Activated effector memory CD4-positive, alpha-beta T cell treated with anti-CD3 and anti-CD28 coated beads, Interleukin-2, amount 50 U/mL, for 16 hours (primary cell): Measurements from ENCODE around the gene ELAVL1.

Source experiments
- DNase-seq: peaks from one replicate; pipeline ENCODE4 v3.0.0-alpha.2; 2020

The ELAVL1 gene

GRCh38 chr19:7932930-7933300 lies 72.5 kb downstream of the ELAVL1 start:
- no peak for DNase-seq

GRCh38 chr19:7932276-7932929 lies 73.0 kb downstream of the ELAVL1 start:
- peak; percentile 58 for DNase-seq

DNA sequence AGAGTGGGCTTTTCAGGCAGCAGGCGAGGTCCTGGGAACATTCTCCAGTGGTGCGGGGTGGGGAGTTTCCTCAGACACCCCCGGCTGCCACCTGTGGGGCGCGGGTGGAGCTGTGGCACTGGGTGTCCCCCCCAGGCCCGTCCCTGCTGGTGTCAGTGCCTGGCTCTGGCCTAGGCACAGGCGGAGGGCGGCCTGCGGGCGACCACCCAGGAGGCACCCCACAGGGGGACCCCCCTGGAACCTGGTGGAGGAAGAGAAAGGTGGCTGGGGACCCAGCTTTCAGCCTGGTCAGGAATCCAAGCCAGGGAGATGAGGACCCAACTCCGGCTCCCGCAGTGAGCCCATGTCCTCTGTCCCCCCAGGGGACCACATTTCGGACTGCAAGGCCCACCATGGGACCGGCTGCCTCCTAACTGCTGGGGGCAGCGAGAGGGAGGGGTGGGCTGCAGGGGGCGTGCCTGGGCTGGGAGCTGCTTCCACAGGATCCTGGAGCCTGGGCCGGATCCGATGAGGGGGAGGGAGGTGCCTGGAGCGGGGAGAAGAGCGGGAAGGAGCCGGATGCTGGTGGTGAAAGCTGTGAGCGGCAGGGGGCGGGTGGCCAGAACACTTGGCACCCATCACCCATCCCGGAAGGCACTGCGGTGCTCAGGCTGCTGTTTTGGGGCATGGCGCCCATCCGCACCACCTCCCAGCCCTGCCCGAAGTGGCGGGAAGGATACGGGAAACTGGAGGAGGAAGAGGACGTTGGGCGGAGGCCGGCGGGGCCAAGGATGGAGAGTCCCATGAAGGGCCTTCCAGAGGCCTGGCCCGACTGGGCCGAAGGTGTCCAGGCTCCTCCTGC lies 74.0 kb downstream of the ELAVL1 start:
- DNase-seq = peak; percentile 62

GRCh38 chr19:7930765-7931164 lies 74.7 kb downstream of the ELAVL1 start:
- no peak for DNase-seq

GRCh38 chr19:7930030-7930429 lies 75.4 kb downstream of the ELAVL1 start:
- DNase-seq = peak; percentile 65

- peak; percentile 87 for DNase-seq
Observed at GRCh38 chr19:7928741-7929701, 76.4 kb downstream of the ELAVL1 start.

DNA sequence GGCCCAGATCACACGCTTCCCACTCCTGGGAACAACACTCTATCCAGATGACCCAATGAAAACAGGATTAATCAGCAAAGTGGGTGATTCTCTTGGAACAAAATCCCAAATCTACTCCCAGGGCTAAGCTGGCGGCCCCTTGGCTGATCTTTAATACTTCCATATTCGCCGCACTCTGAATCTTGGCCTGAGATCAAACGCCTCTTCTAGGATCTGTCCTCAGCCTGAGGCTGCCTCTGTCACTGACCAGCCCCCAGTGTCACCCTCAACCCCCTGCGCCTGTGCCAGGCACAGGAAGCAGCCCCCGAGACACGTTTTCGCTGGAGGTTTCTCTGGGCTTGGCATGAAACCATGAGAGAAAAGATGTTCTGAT lies 77.1 kb downstream of the ELAVL1 start:
- no peak for DNase-seq

DNA sequence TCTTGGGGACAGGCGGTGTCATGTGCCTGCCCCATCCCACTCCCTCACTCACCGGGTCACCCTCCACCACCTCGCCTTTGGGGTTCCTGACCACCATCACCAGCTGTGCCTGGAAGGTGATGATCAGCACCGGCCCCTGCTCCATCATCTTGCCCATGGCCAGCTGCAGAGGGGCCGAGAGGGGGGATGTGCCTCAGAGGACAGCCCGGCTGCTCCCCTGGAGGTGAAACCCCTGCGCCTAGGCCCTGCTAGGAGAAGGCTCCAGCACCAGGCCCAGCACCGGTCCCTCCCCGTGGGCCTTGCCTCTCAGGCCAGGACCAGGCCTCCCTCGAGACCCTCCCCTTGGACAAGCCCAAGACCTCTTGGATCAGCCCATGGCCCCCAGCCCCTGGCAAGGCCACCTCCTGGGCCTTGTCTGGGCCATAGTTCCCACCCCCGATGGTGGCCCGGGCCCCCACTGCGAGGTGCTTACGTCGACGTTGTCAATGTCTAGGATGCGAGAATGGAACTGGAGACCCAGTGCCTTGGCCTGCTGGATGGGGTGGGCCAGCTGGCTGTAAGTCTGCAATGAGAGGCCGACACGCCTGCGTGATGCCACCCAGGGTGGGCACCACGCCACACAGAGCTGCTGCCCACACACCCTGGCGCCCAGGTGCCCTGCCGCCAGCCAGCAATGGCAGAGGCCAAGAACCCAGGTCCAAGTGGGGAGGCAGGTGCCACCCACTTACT lies 77.7 kb downstream of the ELAVL1 start:
- peak; percentile 62 for DNase-seq

DNA sequence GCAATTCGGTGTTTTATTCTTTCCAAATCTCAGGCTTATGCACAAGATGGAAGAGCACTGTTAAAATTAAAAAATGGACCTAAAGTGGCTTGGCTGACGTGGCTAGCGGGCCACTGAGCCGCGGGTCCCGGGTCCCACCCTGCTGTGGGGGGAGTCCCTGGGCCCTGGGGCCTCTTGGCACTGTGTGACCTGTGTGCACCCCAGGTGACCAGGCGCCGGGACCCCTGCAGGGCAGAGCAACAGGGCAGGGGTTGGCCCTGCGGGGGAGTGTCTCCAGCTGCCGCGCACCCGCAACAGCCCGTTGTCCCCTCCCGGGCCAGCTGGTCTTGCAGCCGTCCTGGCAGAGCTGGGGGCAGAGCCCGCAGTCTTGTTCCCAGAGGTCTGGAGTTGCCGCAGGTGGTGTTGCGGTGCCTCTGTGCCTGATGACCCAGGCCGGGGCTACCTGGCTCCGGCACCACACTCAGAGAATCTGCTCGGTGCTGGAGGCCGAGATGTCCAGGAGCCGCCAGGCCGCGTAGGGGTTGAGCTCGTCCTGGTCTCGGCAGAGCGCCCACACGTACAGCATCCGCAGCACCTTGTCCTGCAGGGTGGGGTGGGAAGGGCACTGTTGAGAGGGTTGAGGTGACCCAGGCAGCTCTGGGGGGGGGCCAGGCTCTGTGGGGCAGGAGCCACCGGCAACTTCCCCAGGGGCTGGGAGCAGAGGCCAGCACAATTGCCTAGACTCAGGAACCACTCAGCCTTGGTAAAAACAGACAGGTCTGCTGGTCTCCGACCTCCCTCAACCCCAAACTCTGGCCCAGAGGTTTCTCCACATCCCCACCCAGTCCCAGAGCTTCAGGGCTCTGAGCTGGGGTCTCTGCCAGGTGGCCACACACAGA lies 78.5 kb downstream of the ELAVL1 start:
- peak; percentile 61 for DNase-seq

DNA sequence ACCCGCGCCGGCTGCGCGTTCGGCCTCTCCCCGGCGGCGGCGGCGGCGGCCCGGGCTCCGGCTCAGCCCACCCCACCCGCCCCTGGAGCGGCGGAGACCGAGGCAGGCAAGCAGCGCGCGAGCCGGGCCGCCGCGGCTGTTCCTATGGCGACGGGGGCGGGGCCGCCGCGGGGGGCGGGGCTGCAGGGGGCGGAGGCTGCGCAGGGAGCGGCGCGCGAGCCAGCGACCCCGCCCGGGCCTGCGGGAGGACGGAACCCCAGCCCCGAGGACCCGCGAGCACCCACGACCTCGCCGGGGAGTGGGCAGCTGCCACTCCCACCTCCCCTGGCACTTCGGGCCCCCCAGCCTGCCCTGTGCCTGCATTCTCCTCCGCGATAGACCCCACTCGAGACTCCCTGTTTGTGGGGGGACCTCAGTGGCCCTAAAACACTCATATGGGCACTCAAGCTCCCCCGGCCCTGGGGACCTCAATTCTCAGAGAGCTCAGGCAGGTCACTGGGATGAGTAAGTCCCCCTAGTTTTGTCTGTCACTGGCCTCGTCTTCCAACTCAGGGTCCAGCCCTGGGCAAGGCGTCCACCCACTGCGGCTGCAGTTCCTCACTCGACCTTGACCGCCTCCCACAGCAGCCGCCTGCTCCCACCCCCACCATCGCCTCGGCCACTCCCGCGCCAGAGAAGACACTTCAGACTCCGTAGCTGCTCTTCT lies 79.3 kb downstream of the ELAVL1 start, which contains the start of gene CTXN1:
Gene CTXN1 (minus strand): TSS at position 115 of the 706 bp plus-strand sequence. CDS start 597 bp downstream, outside the sequence.
- peak; percentile 93 for DNase-seq

- peak; percentile 91 for DNase-seq
Observed at GRCh38 chr19:7925171-7925851, 80.1 kb downstream of the ELAVL1 start.

GRCh38 chr19:7924651-7925170 lies 80.7 kb downstream of the ELAVL1 start:
- no peak for DNase-seq

DNA sequence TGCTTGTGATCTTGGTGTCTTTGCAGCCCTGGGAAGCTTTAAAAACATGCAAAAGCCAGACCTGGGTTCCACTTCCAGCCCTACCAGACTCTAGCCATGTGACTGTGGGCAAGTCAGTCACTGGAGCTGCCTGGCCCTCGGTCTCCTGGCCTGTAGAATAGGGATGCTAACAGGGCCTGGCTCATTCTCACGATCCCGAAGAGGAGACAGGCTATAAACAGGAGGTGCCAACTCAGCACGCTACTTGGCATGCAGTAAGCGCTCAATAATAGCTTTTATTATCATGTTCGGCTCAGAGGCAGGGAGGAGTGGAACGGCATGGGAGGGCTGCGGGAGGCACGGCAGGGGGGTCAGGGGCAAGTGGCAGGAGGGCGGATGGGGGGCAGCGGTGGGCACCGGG lies 81.2 kb downstream of the ELAVL1 start:
- DNase-seq = no peak

DNA sequence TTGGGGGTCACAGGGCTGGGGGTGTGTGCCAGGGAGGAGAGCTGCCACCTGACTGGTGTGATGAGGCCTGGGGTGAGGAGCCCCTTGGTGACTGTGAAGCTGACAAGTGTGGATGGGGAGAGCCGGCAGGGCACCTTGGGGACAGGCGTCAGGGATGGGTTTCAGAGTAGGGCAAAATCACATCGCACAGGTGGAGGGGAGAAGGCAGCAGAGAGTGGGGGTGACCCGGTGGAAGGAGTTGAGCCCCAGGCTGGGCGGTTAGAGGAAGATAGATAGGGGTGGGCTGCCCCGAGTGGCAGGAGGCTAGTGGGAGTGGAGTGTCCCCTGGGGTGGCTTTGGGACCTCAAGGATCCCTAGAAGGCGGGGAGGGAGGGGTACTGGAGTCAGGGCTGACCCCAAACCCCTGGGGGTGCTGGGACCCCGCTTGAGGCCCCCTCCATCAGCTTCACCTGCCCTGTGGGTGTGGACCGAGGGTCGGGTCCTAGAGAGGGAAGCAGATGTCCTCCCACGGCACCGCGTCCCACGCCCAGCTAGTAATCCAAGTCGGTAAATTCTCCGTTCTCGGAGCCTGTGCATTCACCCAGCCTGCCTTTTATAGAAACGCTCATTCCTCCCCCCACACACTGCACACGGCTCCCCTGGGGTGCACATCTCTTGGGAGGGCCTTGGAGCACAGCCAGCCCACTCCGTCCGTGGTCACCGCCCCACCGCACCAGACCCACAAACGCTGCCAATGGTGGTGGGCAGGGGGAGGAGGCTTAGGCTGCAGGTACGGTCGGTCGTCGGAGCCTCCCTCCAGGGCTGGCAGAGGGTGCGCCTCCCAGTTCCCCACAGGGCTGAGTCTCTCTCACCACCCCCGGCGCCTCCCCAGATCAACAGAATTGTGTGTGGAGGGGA lies 81.9 kb downstream of the ELAVL1 start:
- no peak for DNase-seq

GRCh38 chr19:7922836-7923195 lies 82.6 kb downstream of the ELAVL1 start:
- no peak for DNase-seq

- no peak for DNase-seq
Observed at GRCh38 chr19:7921967-7922835, 83.2 kb downstream of the ELAVL1 start.

DNA sequence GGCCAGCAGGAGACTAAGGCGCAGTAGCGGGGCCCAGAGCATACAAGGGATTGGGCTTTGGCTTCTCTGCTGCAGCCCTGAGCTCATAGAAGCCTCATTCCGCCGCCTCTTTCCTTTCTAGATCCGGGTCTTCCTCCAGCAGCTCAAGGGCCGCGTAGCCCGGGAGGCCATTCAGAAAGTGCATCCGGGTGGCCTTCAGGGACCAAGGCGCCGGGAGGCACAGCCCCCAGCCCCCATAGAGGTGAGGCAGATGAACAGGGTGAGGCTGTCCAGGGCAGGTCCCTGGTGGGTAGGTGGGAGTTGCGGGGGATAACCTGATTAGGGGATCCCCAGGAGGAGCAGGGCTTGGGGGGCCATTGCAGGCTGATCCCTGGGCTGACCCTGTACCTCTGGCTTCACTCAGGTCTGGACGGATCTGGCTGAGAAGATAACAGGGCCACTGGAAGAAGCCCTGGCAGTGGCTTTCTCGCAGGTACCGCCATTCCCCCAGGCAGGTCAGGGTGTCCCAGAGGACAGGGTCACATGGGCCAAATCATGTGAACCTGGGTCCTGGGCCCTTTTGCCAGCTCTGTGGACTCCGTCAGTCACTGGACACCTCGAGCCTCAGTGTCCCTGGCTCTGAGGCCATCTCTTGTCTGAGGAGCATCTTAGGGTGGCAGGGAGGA lies 84.0 kb downstream of the ELAVL1 start:
- DNase-seq = no peak
